Measurements from ENCODE around the gene GIPC3.
"Not testable (repeated sequence)": the region's sequence is repeated elsewhere in the genome, so short reads cannot be mapped to it uniquely, and the experiment has no call there.

Gene GIPC3

DNA sequence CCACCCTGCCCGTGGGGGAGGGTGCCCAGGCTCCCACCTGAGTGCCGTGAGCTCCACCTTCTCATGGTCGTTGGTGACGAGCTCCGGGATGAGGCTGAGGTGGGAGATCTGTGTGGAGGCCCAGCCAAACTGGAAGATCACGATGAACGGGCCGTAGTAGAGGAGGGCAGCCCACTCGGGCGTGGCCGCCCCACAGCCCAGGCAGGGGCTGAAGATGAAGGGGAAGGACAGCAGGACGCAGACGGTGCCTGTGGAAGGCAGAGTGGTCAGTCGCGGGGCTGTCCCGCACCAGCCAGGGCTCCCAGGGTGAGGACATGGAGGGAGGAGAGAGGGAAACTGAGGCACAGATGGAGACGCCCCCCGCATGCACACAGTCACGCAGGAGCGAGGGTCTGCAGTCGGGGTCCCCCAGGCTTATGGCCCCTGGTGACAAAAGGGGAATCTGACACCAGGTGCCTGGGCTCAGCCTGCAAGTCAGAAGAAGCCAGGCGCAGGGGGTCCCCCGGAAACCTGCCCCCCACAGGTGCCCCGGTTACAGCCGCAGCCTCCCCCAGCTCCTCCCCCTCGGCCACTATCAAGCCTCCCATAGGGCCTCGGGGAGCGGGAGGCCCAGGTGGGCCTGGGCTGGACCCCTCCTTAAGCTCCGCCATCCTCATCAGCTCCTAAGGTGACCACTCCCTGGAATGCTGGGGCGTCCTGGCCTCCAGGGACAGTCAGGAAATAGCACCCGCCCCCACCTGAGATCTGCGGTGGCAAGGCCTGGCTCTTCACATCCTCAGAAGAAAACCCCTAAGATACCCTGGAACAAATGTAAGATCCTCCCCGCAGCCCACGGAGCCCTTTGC lies 34.1 kb upstream of the GIPC3 start:
- no peak for DNase-seq (ENCODE audit: low spot score)

DNA sequence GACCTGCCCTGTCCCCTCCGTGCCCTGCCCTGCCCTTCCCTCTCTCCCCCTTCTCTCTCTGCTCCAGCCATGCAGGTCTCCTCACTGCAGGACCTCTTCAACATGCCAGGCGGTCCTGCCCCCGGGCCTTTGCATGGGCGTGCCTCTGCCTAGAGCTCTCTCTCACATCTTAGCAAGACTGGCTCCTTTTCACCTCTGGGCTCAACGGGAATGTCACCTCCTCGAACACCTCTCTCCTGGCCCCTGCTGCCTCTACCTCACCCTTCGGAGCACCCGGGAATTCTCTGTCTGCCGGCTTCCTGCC lies 33.5 kb upstream of the GIPC3 start:
- DNase-seq (ENCODE audit: low spot score), result no peak

DNA sequence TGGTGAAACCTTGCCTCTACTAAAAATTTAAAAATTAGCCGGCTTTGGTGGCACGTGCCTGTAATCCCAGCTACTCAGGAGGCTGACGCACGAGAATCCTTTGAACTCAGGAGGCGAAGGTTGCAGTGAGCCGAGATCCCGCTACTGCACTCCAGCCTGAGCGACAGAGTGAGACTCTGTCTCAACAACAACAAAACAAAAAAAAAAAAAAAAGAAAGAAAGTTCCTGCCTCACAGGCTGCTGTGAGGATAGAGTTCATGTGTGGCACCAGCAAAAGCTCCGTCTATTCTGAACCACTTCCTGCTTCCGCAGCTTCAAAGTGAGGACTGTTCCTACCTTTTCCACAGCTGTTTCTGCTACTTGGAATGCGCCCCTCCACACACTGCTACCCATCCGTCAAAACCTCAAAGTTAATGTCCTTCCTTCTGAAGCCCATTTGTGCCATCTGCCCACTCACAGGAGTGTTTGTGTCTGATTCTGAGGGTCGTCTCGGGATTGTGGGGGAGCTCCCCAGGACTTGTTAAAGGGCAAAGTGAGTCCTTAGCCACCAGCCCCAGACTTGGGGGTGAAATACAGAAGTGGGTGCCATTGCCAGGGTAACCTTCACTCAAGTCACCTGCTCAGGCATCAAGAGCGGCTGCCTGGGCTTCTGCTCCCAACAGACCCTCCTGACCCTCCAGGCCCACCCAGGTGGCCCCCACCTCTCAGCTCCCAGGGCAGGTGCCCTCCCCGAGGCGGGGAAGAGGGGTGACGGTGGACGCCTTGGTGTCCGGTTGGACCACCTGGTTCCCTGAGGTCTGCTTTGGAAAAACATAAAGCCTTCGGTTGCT lies 30.8 kb upstream of the GIPC3 start:
- DNase-seq (ENCODE audit: low spot score), result no peak

DNA sequence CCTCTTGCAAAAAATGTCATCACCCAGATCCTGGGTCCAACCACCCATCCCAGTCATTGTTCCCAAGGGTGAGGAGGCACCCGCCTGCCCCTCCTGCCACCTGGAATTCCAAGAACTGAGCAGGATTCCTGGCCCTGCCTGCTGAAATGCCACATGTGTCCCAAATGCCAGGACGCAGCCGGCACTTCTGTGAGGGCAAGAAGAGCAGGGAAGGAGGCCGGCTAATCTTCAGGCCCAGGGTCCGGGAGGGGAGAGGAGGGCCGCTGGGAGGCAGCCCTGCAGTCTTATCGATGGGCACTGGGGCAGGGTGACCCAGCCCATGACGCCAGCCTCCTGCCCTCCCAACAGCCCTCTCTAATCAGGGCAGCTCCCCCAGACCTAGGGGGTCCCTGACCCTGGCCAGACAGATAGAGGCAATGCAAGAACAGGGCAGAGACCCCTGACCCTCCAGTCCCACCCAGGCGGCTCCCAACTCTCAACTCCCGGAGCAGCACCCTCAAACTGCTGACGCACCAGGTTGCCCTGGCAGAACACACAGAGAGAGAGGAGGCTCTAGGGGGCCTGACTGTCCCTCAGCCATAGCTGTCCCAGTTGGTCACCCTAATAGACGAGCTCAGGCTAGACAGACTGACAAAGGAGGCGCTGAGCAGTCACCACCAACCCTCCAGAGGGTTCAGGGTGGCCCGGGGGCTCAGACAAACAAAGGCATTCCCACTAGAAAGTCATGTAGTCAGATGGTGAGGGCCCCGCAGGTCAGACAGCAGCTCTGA lies 29.4 kb upstream of the GIPC3 start:
- no peak for DNase-seq (ENCODE audit: low spot score)

DNA sequence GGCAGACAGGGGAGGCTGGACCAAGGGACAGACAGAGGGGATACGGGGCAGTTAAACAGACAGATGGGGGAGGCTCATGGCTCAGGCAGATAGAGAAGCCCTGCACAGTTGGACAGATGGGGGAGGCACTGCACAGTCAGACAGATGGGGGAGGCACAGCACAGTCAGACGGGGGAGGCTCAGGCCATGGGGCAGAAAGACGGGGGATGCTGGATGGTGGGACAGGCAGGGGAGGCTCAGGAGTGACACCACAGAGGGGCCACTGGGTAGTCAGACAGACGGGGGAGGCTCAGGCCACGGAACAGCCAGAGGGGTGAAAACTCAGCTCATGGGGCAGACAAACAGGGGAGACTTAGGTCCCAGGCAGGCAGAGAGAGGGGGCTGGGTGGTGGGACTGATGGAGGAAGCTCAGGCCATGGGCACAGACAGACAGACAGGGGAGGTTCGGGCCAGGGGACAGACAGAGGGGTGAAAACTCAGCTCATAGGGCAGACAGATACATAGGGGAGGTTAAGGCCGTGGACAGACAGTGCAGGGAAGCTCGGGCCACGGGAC lies 28.8 kb upstream of the GIPC3 start:
- DNase-seq (ENCODE audit: low spot score), result no peak

DNA sequence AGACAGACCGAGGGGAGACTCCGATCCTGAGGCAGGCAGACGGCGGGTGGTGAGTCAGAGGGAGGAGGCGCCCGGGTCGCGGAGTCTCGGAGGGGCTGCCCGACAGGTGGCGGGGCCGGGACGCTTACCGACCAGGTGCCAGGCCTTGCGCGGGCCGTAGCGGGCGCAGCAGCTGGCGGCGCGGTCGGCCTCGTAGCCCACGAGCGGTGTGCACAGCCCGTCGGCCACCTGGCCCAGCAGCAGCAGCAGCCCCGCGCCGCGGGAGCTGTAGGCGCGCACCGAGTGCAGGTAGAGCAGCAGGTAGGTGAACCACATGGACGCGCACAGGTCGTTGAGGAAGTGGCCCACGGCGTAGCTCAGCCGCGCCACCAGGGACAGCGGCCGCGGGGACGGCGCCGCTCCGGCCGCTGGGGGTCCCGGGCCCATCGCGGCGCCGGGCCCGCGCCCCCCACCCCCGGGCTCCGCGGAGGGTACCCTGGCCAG lies 28.3 kb upstream of the GIPC3 start:
- no peak for DNase-seq (ENCODE audit: low spot score)

DNA sequence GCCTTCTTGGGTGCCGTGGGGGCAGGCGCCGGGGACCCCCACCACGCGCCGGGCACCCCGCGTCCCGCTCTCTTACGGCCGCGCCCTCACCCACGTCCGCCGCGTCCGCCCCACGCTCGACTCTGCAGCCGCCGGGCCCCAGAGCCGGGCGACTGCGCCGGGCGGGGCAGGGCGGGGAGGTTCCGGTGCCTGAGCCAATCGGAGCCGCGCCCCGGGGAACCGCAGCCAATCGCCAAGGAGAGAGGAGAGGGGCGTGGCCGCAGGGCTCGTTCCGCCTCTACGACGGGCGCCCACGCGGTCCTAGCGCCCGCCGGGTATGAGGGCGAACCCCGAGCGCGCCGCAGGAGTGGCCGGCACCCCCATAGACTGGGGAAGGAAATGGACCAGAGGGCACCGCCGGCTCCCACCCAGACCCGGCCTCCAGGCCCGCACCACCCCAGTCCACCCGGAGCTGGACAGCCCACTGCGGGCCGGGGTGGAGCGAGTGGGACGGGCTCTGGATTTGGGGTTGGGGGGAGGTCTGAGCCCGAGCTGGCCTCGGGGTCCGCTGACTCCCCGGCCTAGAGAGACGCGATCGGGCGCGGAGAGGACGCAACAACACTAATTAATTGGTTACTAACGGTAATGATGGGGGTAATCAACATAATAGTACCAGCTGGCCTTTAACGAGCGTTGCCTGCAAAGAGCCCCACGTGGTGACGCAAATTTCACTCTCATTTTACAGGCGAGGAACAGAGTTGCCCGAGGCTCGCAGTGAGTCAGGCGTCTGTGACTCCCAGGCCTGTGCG lies 27.6 kb upstream of the GIPC3 start, which contains the start of gene MFSD12:
Gene MFSD12, minus strand, starts transcription at position 126 of the 788 bp plus-strand sequence. CDS start 183 bp downstream, outside the sequence.
- DNase-seq (ENCODE audit: low spot score), result peak; percentile 91

DNA sequence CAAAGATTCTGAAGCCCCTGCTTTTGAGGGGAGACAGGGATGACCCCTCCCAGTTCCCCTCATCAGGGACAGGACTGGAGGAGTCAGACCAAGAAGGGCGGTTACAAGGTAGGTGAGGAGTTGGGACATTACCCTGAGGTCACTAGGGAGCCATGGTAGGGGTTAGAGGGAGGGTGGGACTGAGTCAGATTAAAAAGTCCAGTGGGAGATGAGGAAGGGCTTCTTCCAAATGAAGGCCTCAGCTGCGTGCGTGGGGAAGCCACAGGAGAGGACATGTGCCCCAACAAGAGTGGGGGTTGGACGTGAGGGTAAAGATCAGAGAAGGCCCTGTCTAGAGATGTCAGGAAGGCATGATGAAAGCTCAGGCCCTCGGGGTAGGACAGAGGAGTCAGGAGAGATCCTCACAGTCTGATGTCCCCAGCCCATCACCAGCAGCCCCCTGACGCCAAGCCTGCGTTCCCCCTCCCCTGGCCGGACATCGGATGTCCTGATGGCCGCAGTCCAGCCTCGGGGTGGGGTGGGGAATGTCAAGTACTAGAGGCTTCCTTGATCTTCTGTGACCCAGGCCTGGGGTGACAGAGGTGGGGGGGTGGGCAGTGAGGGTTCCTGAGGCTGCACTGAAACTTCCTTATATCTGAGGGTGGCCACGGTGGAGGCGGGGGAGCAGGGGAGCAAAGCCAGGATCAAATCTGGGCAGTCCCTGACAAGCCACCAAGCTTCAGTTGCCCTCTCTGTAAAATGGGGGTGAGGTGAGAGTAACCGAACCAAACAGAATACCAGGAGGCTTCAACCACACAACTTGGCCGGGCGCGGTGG lies 21.4 kb upstream of the GIPC3 start:
- no peak for DNase-seq (ENCODE audit: low spot score)

DNA sequence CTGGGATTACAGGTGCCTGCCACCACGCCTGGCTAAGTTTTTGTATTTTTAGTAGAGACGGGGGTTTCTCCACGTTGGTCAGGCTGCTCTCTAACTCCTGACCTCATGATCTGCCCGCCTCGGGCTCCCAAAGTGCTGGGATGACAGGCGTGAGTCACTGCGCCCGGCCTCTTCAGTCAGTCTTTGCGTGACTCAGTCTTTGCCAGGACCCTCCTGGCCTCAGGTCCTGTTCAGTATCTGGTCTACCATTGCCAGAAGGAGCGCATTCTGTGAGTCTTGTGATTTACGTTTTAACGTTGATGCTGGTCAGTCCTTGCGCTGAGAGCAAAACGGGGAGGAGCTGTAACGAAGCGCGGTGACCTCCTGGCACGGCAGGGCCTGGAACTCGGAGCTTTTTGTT lies 20.1 kb upstream of the GIPC3 start:
- DNase-seq (ENCODE audit: low spot score), result no peak

DNA sequence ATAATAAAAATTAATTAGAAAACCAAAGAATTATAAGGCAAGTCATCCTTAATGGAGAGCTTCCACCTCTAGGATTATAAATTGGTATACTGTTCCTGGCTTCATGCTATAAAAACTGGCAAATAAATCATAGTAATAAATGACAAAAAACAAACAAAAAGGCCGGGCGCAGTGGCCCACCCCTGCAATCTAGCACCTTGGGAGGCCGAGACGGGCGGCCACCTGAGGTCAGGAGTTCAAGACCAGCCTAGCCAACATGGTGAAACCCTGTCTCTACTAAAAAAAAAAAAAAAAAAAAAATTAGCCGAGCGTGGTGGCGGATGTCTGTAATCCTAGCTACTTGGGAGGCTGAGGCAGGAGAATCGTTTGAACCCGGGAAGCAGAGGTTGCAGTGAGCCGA lies 15.2 kb upstream of the GIPC3 start:
- DNase-seq (ENCODE audit: low spot score), result not testable (repeated sequence)

DNA sequence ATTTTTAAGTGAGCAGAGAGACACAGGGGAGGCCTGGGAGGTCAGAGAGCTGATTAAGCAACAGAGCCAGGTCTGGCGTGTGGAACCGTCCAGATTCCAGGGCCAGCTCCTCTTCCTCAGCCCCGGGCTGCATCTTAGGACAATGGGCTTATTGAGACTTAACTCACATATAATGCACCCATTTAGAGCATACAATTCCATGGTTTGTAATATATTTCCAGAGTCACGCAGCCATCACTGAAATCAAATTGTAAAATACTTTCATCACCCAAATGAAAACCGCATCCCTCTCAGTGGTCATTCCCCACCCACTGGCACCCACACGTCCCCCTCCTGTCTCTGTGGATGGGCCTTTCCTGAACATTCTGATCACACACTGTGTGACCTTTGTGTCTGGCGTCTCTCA lies 14.7 kb upstream of the GIPC3 start:
- no peak for DNase-seq (ENCODE audit: low spot score)

DNA sequence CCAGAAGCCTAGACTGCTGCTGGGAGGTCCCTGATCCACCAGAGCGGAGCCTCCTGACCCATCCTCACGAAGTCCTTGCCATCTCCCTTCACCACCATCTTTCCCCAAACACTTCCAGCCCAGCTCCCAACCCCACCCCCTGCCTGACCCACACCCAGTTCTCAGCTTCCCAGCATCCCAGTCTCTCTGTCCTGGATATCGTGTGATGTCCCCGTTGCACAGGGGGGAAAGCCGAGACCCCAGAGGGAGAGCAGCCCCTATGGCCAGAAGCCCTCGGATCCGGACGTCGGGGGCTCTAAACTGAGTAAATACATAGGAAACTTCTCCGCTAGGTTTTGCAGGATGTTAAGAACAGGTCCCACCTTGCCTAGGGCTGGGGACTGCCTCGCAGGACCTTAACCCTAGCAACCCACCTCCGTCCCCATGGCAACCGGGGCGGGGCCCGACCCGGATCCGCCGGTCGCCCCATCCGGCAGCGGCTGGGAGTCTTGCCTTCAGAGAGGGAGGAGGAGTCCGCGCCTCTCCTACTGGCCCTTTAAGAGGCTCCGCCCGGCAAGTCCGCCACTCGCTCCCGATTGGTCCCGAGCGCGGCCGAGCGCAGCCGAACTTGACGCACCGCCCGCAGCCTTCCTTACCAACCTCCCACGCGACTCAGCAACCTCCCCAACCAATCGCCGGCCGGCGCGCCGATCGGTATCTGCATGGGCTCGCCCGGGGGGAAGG lies 13.0 kb upstream of the GIPC3 start:
- peak; percentile 99 for DNase-seq (ENCODE audit: low spot score)

DNA sequence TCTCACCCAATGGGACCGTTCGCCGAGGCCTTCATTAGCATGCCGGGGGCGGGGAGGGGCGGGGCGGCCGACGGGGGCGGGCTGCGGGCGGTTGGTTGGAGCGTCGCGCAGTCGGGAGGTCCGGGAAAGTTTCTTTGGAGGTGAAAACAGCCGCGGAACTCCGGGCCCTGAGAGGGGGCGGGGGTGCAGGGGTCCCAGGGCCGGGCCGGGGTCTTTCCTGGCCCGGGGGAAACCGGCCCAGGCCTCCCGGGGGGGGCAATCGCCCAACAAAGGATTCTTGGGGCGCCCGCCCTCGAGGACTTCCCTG lies 12.5 kb upstream of the GIPC3 start, which contains the start of gene HMG20B:
Gene HMG20B, plus strand, starts transcription at position 90 of the 307 bp plus-strand sequence. CDS start 366 bp downstream, outside the sequence.
- no peak for DNase-seq (ENCODE audit: low spot score)

DNA sequence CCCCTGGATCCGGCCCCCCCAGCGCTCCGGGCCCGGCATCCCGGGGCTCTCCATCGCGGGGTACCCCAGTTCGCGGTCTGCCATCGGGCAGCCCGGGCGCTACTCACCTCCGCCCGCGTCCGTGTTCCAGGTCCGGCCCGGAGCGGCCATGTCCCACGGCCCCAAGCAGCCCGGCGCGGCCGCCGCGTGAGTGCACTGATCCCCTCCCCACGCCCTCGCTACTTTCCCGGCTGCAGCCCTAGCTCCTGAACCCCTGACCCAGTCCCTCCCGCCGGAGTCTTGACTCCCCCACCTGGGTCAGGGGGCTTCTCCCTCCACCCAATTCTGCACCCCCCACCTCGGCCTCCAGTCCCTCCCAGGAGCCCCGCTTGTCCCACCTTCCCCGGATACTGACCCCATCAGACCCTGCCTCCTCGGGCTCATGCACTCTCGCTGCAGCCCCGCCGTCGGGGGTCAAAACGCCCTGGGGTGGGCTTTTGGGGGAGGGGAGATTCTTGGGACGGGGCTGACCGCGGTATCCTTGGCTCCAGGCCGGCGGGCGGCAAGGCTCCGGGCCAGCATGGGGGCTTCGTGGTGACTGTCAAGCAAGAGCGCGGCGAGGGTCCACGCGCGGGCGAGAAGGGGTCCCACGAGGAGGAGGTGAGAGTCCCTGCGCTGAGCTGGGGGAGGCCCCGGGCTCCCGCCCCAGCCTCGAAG lies 12.0 kb upstream of the GIPC3 start:
- no peak for DNase-seq (ENCODE audit: low spot score)

DNA sequence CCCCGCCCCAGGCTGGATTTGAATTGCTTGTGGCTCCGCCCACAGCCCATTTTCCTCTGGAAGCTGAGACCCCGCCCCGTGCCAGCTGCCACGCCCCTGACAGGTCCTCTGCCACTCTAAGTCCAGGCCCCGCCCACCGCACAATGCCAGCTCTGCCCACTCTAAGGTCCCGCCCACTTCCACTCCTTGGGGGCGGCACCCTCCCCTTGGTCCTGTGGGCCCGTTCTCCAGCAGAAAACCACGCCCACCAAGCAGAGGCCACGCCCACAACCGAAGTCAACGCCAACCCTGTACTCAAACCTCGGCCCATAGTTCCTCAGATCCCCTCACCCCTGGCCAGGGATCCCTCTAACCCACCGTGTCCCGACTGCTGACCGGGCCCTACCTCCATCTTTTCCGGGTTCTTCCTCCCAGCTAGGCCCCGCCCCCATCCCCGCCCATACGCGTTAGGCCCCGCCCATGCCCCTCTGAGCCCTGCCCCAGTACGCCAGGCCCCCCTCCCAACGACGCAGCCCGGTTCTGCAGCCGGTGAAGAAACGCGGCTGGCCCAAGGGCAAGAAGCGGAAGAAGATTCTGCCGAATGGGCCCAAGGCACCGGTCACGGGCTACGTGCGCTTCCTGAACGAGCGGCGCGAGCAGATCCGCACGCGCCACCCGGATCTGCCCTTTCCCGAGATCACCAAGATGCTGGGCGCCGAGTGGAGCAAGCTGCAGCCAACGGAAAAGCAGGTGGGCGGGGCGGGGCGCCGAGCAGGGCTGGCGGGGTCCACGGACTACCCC lies 11.2 kb upstream of the GIPC3 start:
- DNase-seq (ENCODE audit: low spot score), result peak; percentile 89

DNA sequence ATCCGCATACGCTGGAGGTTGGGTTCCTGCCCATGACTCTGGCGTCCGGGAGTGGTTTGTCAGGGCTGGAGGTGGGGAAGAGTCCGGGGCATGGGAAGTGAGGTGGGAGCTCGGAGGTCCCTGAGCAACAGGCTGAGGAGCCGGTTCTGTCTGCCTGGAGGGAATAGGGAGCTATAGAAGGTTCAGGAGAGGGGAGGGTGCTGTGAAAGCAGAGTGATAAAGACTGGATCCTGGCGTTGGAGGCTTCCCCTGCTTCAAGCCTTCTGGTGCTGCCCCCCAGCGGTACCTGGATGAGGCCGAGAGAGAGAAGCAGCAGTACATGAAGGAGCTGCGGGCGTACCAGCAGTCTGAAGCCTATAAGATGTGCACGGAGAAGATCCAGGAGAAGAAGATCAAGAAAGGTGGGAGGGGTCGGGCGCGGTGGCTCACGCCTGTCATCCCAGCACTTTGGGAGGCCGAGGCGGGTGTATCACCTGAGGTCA lies 10.0 kb upstream of the GIPC3 start:
- DNase-seq (ENCODE audit: low spot score), result peak; percentile 64

DNA sequence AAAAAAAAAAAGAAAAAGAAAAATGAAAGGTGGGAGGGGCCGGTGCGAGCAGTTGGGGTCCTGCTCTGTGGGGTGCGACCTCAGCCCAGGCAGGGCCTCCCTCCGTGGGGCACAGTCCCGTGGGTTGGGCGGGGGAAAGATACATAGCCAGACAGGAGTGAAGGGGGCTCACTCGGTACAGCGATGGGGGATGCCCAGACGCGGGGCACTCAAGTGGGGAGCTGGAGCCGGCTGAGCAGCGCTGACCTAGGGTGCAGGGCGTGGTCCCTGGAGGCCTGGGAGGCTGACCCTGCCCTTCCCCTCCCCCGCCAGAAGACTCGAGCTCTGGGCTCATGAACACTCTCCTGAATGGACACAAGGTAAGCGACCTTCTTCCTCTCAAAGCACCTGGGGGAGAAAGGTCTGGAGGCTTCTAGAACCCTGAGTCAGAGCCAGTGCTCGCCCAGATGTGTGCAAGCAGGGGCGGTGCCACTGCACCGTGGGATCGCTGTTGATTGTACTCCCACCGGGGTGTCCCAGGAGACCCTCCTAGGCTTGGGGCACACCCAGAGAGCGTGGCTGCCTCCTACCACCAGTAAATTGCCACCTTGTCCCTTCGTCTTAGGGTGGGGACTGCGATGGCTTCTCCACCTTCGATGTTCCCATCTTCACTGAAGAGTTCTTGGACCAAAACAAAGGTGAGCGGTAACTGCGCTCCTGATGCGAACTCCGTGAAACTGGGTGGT lies 9.2 kb upstream of the GIPC3 start:
- no peak for DNase-seq (ENCODE audit: low spot score)
